Mesendoderm (in vitro differentiated cells): ENCODE results near the gene FTCD.

ENCODE experiments used
- DNase-seq: peaks from one replicate; pipeline ENCODE4 v3.0.0; 2013
- H2AK5ac ChIP-seq: 2 replicates; pipeline ENCODE4 v1.6.1; 2013; ENCODE audit warnings: low read length, inconsistent platforms
- H2BK120ac ChIP-seq: 2 replicates; pipeline ENCODE4 v1.6.1; 2013; ENCODE audit warnings: low read depth, mild to moderate bottlenecking, low read length, moderate library complexity, mixed read lengths
- H2BK15ac ChIP-seq: replicated peaks from 2 replicates; pipeline ENCODE4 v1.6.1; 2013; ENCODE audit warnings: low read depth, mild to moderate bottlenecking, moderate library complexity
- H2BK5ac ChIP-seq: 2 replicates; pipeline ENCODE4 v1.6.1; 2013; ENCODE audit warnings: low read length, inconsistent platforms
- H3K18ac ChIP-seq: 2 replicates; pipeline ENCODE4 v1.6.1; 2013; ENCODE audit warnings: mild to moderate bottlenecking, low read length, mixed read lengths
- H3K23ac ChIP-seq: one replicate; pipeline ENCODE4 v1.6.1; 2013; ENCODE audit warnings: low read length
- H3K27ac ChIP-seq: 2 replicates; pipeline ENCODE4 v1.5.1; 2013; ENCODE audit warnings: low read depth, mild to moderate bottlenecking, inconsistent platforms, low read length, moderate library complexity
- H3K27me3 ChIP-seq: 2 replicates; pipeline ENCODE4 v1.6.1; 2013; ENCODE audit warnings: low read length, control low read depth, mild to moderate bottlenecking, inconsistent platforms; ENCODE audit not compliant: insufficient read depth, poor library complexity
- H3K36me3 ChIP-seq: 2 replicates; pipeline ENCODE4 v1.6.1; 2013; ENCODE audit warnings: low read length, inconsistent platforms; ENCODE audit not compliant: control insufficient read depth, insufficient read depth
- H3K4ac ChIP-seq: one replicate; pipeline ENCODE4 v1.6.1; 2013; ENCODE audit warnings: low read depth, mild to moderate bottlenecking, low read length, moderate library complexity
- H3K4me1 ChIP-seq: 2 replicates; pipeline ENCODE4 v1.6.1; 2013; ENCODE audit warnings: low read depth, low read length, inconsistent platforms; ENCODE audit not compliant: control insufficient read depth
- H3K4me2 ChIP-seq: 2 replicates; pipeline ENCODE4 v1.6.1; 2013; ENCODE audit warnings: low read length
- H3K4me3 ChIP-seq: 2 replicates; pipeline ENCODE4 v1.5.1; 2013; ENCODE audit warnings: mild to moderate bottlenecking, low read length
- H3K56ac ChIP-seq: one replicate; pipeline ENCODE4 v1.6.1; 2013; ENCODE audit warnings: low read length
- H3K79me1 ChIP-seq: 2 replicates; pipeline ENCODE4 v1.6.1; 2013; ENCODE audit warnings: low read length, inconsistent platforms
- H3K79me2 ChIP-seq: 2 replicates; pipeline ENCODE4 v1.6.1; 2013; ENCODE audit warnings: mild to moderate bottlenecking, low read length; ENCODE audit not compliant: control insufficient read depth, insufficient read depth
- H3K9ac ChIP-seq: 2 replicates; pipeline ENCODE4 v1.6.1; 2013; ENCODE audit warnings: low read length, inconsistent platforms
- H4K5ac ChIP-seq: one replicate; pipeline ENCODE4 v1.6.1; 2013; ENCODE audit warnings: low read length
- H4K8ac ChIP-seq: one replicate; pipeline ENCODE4 v1.6.1; 2013; ENCODE audit warnings: low read depth, mild to moderate bottlenecking, control low read depth, low read length, moderate library complexity
- WGBS: extraction: QIAGEN DNeasy Blood & Tissue Kit; methylation state at CpG from one replicate; pipeline ENCODE4 v1.1.7; 2013; ENCODE audit warnings: low lambda C conversion rate, missing lambda C conversion rate; ENCODE audit not compliant: insufficient coverage; ENCODE audit errors: extremely low coverage; 5-methylcytosine and 5-hydroxymethylcytosine counted together

The FTCD gene

GRCh38 chr21:46188226-46189212 lies 33.1 kb upstream of the FTCD start:
- H4K8ac ChIP-seq, result no peak overlapping the region
- no peak overlapping the region for H3K4me2 ChIP-seq
- H3K9ac ChIP-seq, result peak overlapping the region; percentile 30
- H2AK5ac ChIP-seq, result no peak overlapping the region
- no peak overlapping the region for H3K4ac ChIP-seq
- DNase-seq, result peak; percentile 87
- peak overlapping the region; percentile 28 for H3K56ac ChIP-seq
- no peak overlapping the region for H4K5ac ChIP-seq
- no peak overlapping the region for H3K18ac ChIP-seq
- H3K4me3 ChIP-seq, result no peak overlapping the region
- H3K23ac ChIP-seq, result no peak overlapping the region
- H3K27ac ChIP-seq, result peak overlapping the region; percentile 36
- H2BK5ac ChIP-seq, result no peak overlapping the region
- H3K27me3 ChIP-seq, result no peaks in the 10 kb centered on the region
- peaks cover 2% of the 10 kb centered on the region for H3K4me1 ChIP-seq
- no peaks in the 10 kb centered on the region for H3K79me2 ChIP-seq
- peaks cover 12% of the 10 kb centered on the region for H3K36me3 ChIP-seq
- H2BK15ac ChIP-seq, result no peak overlapping the region
- H2BK120ac ChIP-seq, result no peak overlapping the region
- WGBS, result no CpG with 5 or more reads among the region's 17 CpGs
- no peaks in the 10 kb centered on the region for H3K79me1 ChIP-seq

GRCh38 chr21:46187814-46188213 lies 32.4 kb upstream of the FTCD start:
- no peak for DNase-seq
- no peak overlapping the region for H3K4me3 ChIP-seq
- peak overlapping the region; percentile 4 for H3K9ac ChIP-seq
- no peak overlapping the region for H4K5ac ChIP-seq
- H3K4me1 ChIP-seq, result peaks cover 2% of the 10 kb centered on the region
- no peak overlapping the region for H3K27ac ChIP-seq
- no peak overlapping the region for H2BK15ac ChIP-seq
- H3K27me3 ChIP-seq, result no peaks in the 10 kb centered on the region
- no peak overlapping the region for H2AK5ac ChIP-seq
- H3K4me2 ChIP-seq, result no peak overlapping the region
- no CpG with 5 or more reads among the region's 7 CpGs for WGBS
- H4K8ac ChIP-seq, result no peak overlapping the region
- H3K56ac ChIP-seq, result no peak overlapping the region
- H3K18ac ChIP-seq, result no peak overlapping the region
- no peaks in the 10 kb centered on the region for H3K79me2 ChIP-seq
- no peak overlapping the region for H2BK120ac ChIP-seq
- H3K23ac ChIP-seq, result no peak overlapping the region
- no peak overlapping the region for H3K4ac ChIP-seq
- no peak overlapping the region for H2BK5ac ChIP-seq
- peaks cover 1% of the 10 kb centered on the region for H3K79me1 ChIP-seq
- H3K36me3 ChIP-seq, result peaks cover 12% of the 10 kb centered on the region

GRCh38 chr21:46187261-46187660 lies 31.9 kb upstream of the FTCD start:
- Histone ChIP-seq H3K79me1 (peaks cover 1% of the 10 kb centered on the region), H3K23ac (no peak overlapping the region), H3K4me3 (no peak overlapping the region), H3K79me2 (no peaks in the 10 kb centered on the region), H4K8ac (no peak overlapping the region), H3K27me3 (no peaks in the 10 kb centered on the region), H3K56ac (no peak overlapping the region), H3K4ac (no peak overlapping the region), H3K27ac (no peak overlapping the region), H3K4me1 (peaks cover 2% of the 10 kb centered on the region), H4K5ac (no peak overlapping the region), H3K36me3 (peaks cover 12% of the 10 kb centered on the region), H2AK5ac (no peak overlapping the region), H3K9ac (no peak overlapping the region), H3K18ac (no peak overlapping the region), H2BK120ac (no peak overlapping the region), H3K4me2 (no peak overlapping the region), H2BK15ac (no peak overlapping the region), H2BK5ac (no peak overlapping the region)
- no CpG with 5 or more reads among the region's 8 CpGs for WGBS
- DNase-seq, result no peak

- no peak overlapping the region for H2BK15ac ChIP-seq
- DNase-seq, result no peak
- H3K4me1 ChIP-seq, result peaks cover 2% of the 10 kb centered on the region
- no peaks in the 10 kb centered on the region for H3K27me3 ChIP-seq
- no peak overlapping the region for H2AK5ac ChIP-seq
- H3K36me3 ChIP-seq, result peaks cover 9% of the 10 kb centered on the region
- peaks cover 1% of the 10 kb centered on the region for H3K79me1 ChIP-seq
- H3K27ac ChIP-seq, result no peak overlapping the region
- H2BK5ac ChIP-seq, result no peak overlapping the region
- no peak overlapping the region for H3K4me2 ChIP-seq
- H3K4ac ChIP-seq, result no peak overlapping the region
- H3K79me2 ChIP-seq, result no peaks in the 10 kb centered on the region
- H4K8ac ChIP-seq, result no peak overlapping the region
- no peak overlapping the region for H3K4me3 ChIP-seq
- H2BK120ac ChIP-seq, result no peak overlapping the region
- no CpG with 5 or more reads among the region's 7 CpGs for WGBS
- H3K23ac ChIP-seq, result no peak overlapping the region
- H3K56ac ChIP-seq, result no peak overlapping the region
- H4K5ac ChIP-seq, result no peak overlapping the region
- H3K9ac ChIP-seq, result no peak overlapping the region
- no peak overlapping the region for H3K18ac ChIP-seq
Observed at GRCh38 chr21:46185716-46186115, 30.3 kb upstream of the FTCD start.

- H3K18ac ChIP-seq, result no peak overlapping the region
- no peak overlapping the region for H3K23ac ChIP-seq
- peak overlapping the region; percentile 87 for H3K4me2 ChIP-seq
- H3K9ac ChIP-seq, result peak overlapping the region; percentile 78
- peak overlapping the region; percentile 54 for H2BK5ac ChIP-seq
- no peak overlapping the region for H3K4ac ChIP-seq
- H3K56ac ChIP-seq, result peak overlapping the region; percentile 86
- peak overlapping the region; percentile 4 for H3K27ac ChIP-seq
- no peaks in the 10 kb centered on the region for H3K27me3 ChIP-seq
- peak overlapping the region; percentile 53 for H3K4me3 ChIP-seq
- peaks cover 2% of the 10 kb centered on the region for H3K4me1 ChIP-seq
- H3K79me1 ChIP-seq, result peaks cover 1% of the 10 kb centered on the region
- WGBS, result no CpG with 5 or more reads among the region's 30 CpGs
- no peaks in the 10 kb centered on the region for H3K79me2 ChIP-seq
- H4K8ac ChIP-seq, result no peak overlapping the region
- peak; percentile 99 for DNase-seq
- no peak overlapping the region for H2BK120ac ChIP-seq
- no peak overlapping the region for H2AK5ac ChIP-seq
- no peak overlapping the region for H4K5ac ChIP-seq
- H3K36me3 ChIP-seq, result peaks cover 4% of the 10 kb centered on the region
- H2BK15ac ChIP-seq, result no peak overlapping the region
Observed at GRCh38 chr21:46184625-46185555, 29.5 kb upstream of the FTCD start.
